H9 (cell line): Measurements from ENCODE around the gene CERS6. TPM values are rescaled to one million over a fixed set of nuclear protein-coding genes. Genes with fewer than 3 reads are reported as not detected.

Source experiments
- DNase-seq: peaks from one replicate; pipeline ENCODE4 v3.0.0-alpha.2; 2017
- H2AFZ ChIP-seq: one replicate; pipeline ENCODE4 v1.6.1; 2013; ENCODE audit warnings: mild to moderate bottlenecking, low read length, control low read depth, moderate library complexity
- H2AK5ac ChIP-seq: 2 replicates; pipeline ENCODE4 v1.6.1; 2013; ENCODE audit warnings: low read length, control low read depth, mixed read lengths; ENCODE audit not compliant: insufficient read length
- H2BK120ac ChIP-seq: one replicate; pipeline ENCODE4 v1.6.1; 2013; ENCODE audit warnings: low read depth, mild to moderate bottlenecking, low read length, control low read depth, inconsistent platforms; ENCODE audit not compliant: poor library complexity, severe bottlenecking
- H2BK12ac ChIP-seq: 2 replicates; pipeline ENCODE4 v1.6.1; 2013; ENCODE audit warnings: low read length, control low read depth, mixed read lengths, low read depth; ENCODE audit not compliant: insufficient read length
- H2BK15ac ChIP-seq: 2 replicates; pipeline ENCODE4 v1.6.1; 2013; ENCODE audit warnings: low read depth, low read length, control low read depth
- H2BK20ac ChIP-seq: one replicate; pipeline ENCODE4 v1.6.1; 2013; ENCODE audit warnings: low read depth, mild to moderate bottlenecking, low read length, control low read depth, inconsistent platforms; ENCODE audit not compliant: poor library complexity, severe bottlenecking
- H2BK5ac ChIP-seq: 2 replicates; pipeline ENCODE4 v1.6.1; 2013; ENCODE audit warnings: low read length, control low read depth, mixed read lengths; ENCODE audit not compliant: insufficient read length
- H3K14ac ChIP-seq: 2 replicates; pipeline ENCODE4 v1.6.1; 2013; ENCODE audit warnings: low read length, control low read depth; ENCODE audit not compliant: insufficient read depth
- H3K18ac ChIP-seq: 2 replicates; pipeline ENCODE4 v1.6.1; 2013; ENCODE audit warnings: low read depth, mild to moderate bottlenecking, mixed read lengths, low read length, control low read depth; ENCODE audit not compliant: insufficient read length
- H3K23ac ChIP-seq: 2 replicates; pipeline ENCODE4 v1.6.1; 2013; ENCODE audit warnings: low read length, control low read depth, mixed read lengths, low read depth; ENCODE audit not compliant: insufficient read length
- H3K23me2 ChIP-seq: 2 replicates; pipeline ENCODE4 v1.6.1; 2013; ENCODE audit warnings: low read depth, mild to moderate bottlenecking, mixed read lengths, low read length, control low read depth; ENCODE audit not compliant: insufficient read length, poor library complexity, severe bottlenecking
- H3K27ac ChIP-seq: 2 replicates; pipeline ENCODE4 v1.5.1; 2013; ENCODE audit warnings: low read length, control low read depth, mixed read lengths, low read depth; ENCODE audit not compliant: insufficient read length
- H3K27me3 ChIP-seq: 2 replicates; pipeline ENCODE4 v1.6.1; 2013; ENCODE audit warnings: low read length, control low read depth, inconsistent platforms; ENCODE audit not compliant: insufficient read depth
- H3K4ac ChIP-seq: 2 replicates; pipeline ENCODE4 v1.6.1; 2013; ENCODE audit warnings: low read depth, mild to moderate bottlenecking, control low read depth, inconsistent platforms, low read length, moderate library complexity
- H3K4me1 ChIP-seq: 2 replicates; pipeline ENCODE4 v1.6.1; 2013; ENCODE audit warnings: low read length, control low read depth, inconsistent platforms; ENCODE audit not compliant: insufficient read depth
- H3K4me2 ChIP-seq: 2 replicates; pipeline ENCODE4 v1.6.1; 2013; ENCODE audit warnings: low read length, control low read depth, mixed read lengths; ENCODE audit not compliant: insufficient read length, insufficient read depth
- H3K56ac ChIP-seq: 2 replicates; pipeline ENCODE4 v1.6.1; 2013; ENCODE audit warnings: low read depth, mild to moderate bottlenecking, mixed read lengths, low read length, control low read depth; ENCODE audit not compliant: insufficient read length
- H3K79me1 ChIP-seq: 2 replicates; pipeline ENCODE4 v1.6.1; 2013; ENCODE audit warnings: low read depth, mild to moderate bottlenecking, moderate library complexity, low read length, control low read depth, inconsistent platforms; ENCODE audit not compliant: insufficient read depth, poor library complexity, severe bottlenecking
- H3K79me2 ChIP-seq: 2 replicates; pipeline ENCODE4 v1.6.1; 2013; ENCODE audit warnings: low read length, control low read depth, inconsistent platforms; ENCODE audit not compliant: insufficient read depth
- H3K9ac ChIP-seq: 2 replicates; pipeline ENCODE4 v1.6.1; 2013; ENCODE audit warnings: low read length, control low read depth, mixed read lengths; ENCODE audit not compliant: insufficient read length; ENCODE audit errors: extremely low read depth
- H3K9me3 ChIP-seq: one replicate; pipeline ENCODE4 v1.6.1; 2013; ENCODE audit warnings: low read depth, low read length, inconsistent platforms; ENCODE audit not compliant: control insufficient read depth
- H3T11ph ChIP-seq: one replicate; pipeline ENCODE4 v1.6.1; 2013; ENCODE audit warnings: mild to moderate bottlenecking, low read length, control low read depth, inconsistent platforms
- H4K20me1 ChIP-seq: one replicate; pipeline ENCODE4 v1.6.1; 2013; ENCODE audit not compliant: control insufficient read depth, insufficient read length, insufficient read depth
- H4K5ac ChIP-seq: 2 replicates; pipeline ENCODE4 v1.6.1; 2013; ENCODE audit warnings: low read depth, mild to moderate bottlenecking, mixed read lengths, low read length, control low read depth; ENCODE audit not compliant: insufficient read length
- H4K8ac ChIP-seq: replicated peaks from 2 replicates; pipeline ENCODE4 v1.6.1; 2013; ENCODE audit warnings: low read length, control low read depth, mixed read lengths, low read depth; ENCODE audit not compliant: insufficient read length
- H4K91ac ChIP-seq: 2 replicates; pipeline ENCODE4 v1.6.1; 2013; ENCODE audit warnings: low read depth, mild to moderate bottlenecking, moderate library complexity, mixed read lengths, low read length, control low read depth; ENCODE audit not compliant: insufficient read length
- H3K27ac Mint-ChIP-seq, 3 experiments: 2 replicates in 2 of 3; 3 replicates in 1 of 3; pipeline ENCODE4 v1.8.0; 2020 to 2021; ENCODE audit warnings: mixed read lengths in 3 of 3, mild to moderate bottlenecking in 1 of 3, moderate library complexity in 1 of 3
- H3K27me3 Mint-ChIP-seq: 2 replicates; pipeline ENCODE4 v1.8.0; 2021; ENCODE audit warnings: low read depth, mild to moderate bottlenecking, moderate library complexity, mixed read lengths
- H3K36me3 Mint-ChIP-seq, 3 experiments: 2 replicates in 2 of 3; 3 replicates in 1 of 3; pipeline ENCODE4 v1.8.0; 2020 to 2021; ENCODE audit warnings: low read depth in 3 of 3, mixed read lengths in 3 of 3; ENCODE audit not compliant: insufficient read depth in 1 of 3
- H3K4me1 Mint-ChIP-seq, 2 experiments: 2 replicates each; pipeline ENCODE4 v1.8.0; 2020; ENCODE audit warnings: mixed read lengths in 2 of 2
- H3K4me3 Mint-ChIP-seq, 2 experiments: 2 replicates in 1 of 2; 3 replicates in 1 of 2; pipeline ENCODE4 v1.8.0; 2020 to 2021; ENCODE audit warnings: mild to moderate bottlenecking in 2 of 2, mixed read lengths in 2 of 2, moderate library complexity in 1 of 2
- H3K9me3 Mint-ChIP-seq, 2 experiments: 2 replicates in 1 of 2; 3 replicates in 1 of 2; pipeline ENCODE4 v1.8.0; 2020; ENCODE audit warnings: mild to moderate bottlenecking in 2 of 2, mixed read lengths in 2 of 2, moderate library complexity in 1 of 2
- CTCF ChIP-seq: fragments of 200-600 bp; sonication (generic); conservative IDR thresholded peaks from 3 replicates; pipeline ENCODE4 v1.8.0; 2021; ENCODE audit warnings: antibody characterized with exemption, mild to moderate bottlenecking
- WGBS: extraction: QIAGEN DNeasy Blood & Tissue Kit; methylation state at CpG from one replicate; pipeline ENCODE4 v1.1.7; 2013; ENCODE audit warnings: missing lambda C conversion rate, low lambda C conversion rate, mixed read lengths; ENCODE audit not compliant: insufficient read length; ENCODE audit errors: extremely low coverage; 5-methylcytosine and 5-hydroxymethylcytosine counted together
- total RNA-seq: library from RNA; stranded (reverse); gene quantifications from 2 replicates; pipeline ENCODE4 v1.2.1, GENCODE V29; 2021

CERS6 gene
- total RNA-seq, 1 experiment from 2014 or later, result 17.7 TPM

- no peaks in the 10 kb centered on the region for H3K36me3 Mint-ChIP-seq
- H2BK5ac ChIP-seq, result no peak overlapping the region
- H3K27ac Mint-ChIP-seq, result peak overlapping the region in 1 of 3 experiments; percentile 3; a peak in 1 of 7 replicates
- no peak overlapping the region for H2BK20ac ChIP-seq
- H3K79me2 ChIP-seq, result no peaks in the 10 kb centered on the region
- H3K79me1 ChIP-seq, result no peaks in the 10 kb centered on the region
- no peak overlapping the region for H4K5ac ChIP-seq
- no peak overlapping the region for H3K18ac ChIP-seq
- no peak overlapping the region for H3T11ph ChIP-seq
- no CpG with 5 or more reads among the region's 3 CpGs for WGBS
- no peaks in the 10 kb centered on the region for H3K27me3 Mint-ChIP-seq
- no peak overlapping the region for H3K23ac ChIP-seq
- H2BK120ac ChIP-seq, result no peak overlapping the region
- H4K8ac ChIP-seq, result no peak overlapping the region
- no peak overlapping the region for H3K9ac ChIP-seq
- DNase-seq, result no peak
- H2BK12ac ChIP-seq, result no peak overlapping the region
- H3K4me1 ChIP-seq, result peaks cover 3% of the 10 kb centered on the region; the same call in 1 of the 2 replicates
- no peaks in the 10 kb centered on the region; a peak in 1 of 5 replicates for H3K9me3 Mint-ChIP-seq
- H2BK15ac ChIP-seq, result no peak overlapping the region
- H2AFZ ChIP-seq, result no peak overlapping the region
- H3K56ac ChIP-seq, result no peak overlapping the region
- H3K9me3 ChIP-seq, result no peaks in the 10 kb centered on the region
- H3K4me3 Mint-ChIP-seq, result no peak overlapping the region; a peak in 1 of 5 replicates
- no peak overlapping the region for H3K14ac ChIP-seq
- H3K27me3 ChIP-seq, result no peaks in the 10 kb centered on the region
- H3K4me2 ChIP-seq, result no peak overlapping the region
- no peak overlapping the region for H4K91ac ChIP-seq
- H3K27ac ChIP-seq, result no peak overlapping the region
- no peak overlapping the region for H2AK5ac ChIP-seq
- TF ChIP-seq CTCF, result no peak
- H3K4ac ChIP-seq, result no peak overlapping the region
- no peaks in the 10 kb centered on the region for H4K20me1 ChIP-seq
- no peaks in the 10 kb centered on the region for H3K23me2 ChIP-seq
- peaks cover 42 to 54% of the 10 kb centered on the region in 2 experiments for H3K4me1 Mint-ChIP-seq
Measured at GRCh38 chr2:168661863-168662256, 205.8 kb downstream of the CERS6 start.
